GM08714 (cell line): Measurements from ENCODE around the gene SULT1A2.
"Not testable (repeated sequence)": the region's sequence is repeated elsewhere in the genome, so short reads cannot be mapped to it uniquely, and the experiment has no call there.

Experiments
- H3K4me3 ChIP-seq: fragments of 200-500 bp; sonication (Bioruptor generic); 2 replicates; pipeline ENCODE4 v1.5.1; 2014; ENCODE audit warnings: mild to moderate bottlenecking, low read length, inconsistent platforms
- ZNF274 ChIP-seq: IDR thresholded peaks from 2 replicates; pipeline ENCODE4 v1.6.1; 2012; ENCODE audit warnings: mild to moderate bottlenecking, low read depth, low read length

Gene SULT1A2

DNA sequence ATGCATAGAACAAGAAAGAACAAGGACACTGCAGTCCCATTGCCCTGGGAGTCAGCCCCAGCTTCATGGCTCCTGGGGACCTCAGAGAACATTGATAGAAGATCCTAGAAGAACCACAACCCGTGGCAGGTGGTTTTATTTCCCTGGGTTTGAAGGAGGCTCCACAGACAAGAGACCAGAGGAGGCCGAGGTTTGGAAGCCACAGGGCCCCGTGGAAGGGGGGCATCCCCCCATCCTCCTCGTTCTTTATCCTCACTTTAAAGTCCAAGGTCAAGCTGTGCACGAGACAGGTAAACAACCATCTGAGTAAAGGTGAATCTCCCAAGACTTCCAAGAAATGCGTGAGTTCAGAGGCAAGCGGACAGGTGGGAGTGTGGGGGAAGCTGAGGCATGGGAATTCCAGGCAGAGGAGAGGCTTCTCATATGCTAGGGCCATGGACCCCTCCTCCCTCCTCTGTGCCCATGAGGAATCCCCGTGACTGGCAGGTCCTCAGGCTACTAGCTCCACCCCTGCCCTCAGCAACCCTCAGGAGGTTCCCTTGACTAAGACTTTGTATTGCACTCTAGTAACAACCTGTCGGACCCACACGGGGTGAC lies 13.8 kb upstream of the SULT1A2 start:
- H3K4me3 ChIP-seq = no peak overlapping the region
- TF ChIP-seq ZNF274 = no peak

DNA sequence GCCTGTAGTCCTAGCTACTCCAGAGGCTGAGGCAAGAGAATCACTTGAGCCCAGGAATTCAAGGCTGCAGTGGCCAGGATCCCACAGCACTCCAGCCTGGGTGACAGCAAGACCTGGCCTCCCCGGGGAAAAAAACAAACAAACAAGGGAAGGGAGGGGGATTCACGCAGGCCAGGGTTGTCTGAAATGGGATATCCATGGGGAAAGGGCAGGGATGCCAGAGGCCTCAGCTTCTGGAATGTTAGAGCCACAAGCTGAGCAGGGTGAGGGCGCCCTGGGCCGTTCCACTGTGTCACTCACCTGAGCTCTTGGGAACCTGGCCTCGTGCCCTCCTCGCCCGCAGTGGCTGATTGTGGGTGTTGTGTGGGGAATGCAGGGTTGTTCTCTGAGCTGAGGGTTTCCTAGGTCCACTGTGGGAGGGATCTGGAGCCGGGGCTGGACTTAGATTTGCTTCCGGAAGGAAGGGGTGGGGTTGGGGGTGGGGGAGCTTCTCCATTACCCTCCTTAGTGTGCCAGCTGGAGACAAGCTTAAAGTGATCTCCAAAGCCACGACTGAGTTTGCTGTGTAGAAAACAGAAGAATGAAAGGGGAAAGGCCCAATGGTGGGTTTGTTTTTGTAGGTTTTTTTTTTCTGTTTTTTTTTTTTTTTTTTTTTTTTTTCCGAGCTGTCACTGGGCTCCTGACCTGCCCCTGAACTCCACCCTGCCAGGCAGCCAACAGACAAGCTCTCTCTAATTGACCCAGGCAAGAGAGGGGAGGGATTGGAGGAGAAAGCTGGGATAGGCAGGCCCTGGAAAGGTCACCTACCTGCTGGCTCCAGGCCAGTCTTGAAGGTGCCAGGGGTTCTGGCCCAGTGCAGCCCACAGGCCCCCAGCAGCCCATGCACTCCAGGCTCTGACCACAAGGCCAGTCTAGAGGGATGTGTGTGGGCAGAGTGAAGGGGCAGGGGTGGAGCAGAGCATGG lies 13.1 kb upstream of the SULT1A2 start, which contains the start of gene SULT1A1:
Gene SULT1A1, minus strand, starts transcription at position 414 of the 964 bp plus-strand sequence. CDS start 1,189 bp downstream, outside the sequence.
- no peak for TF ChIP-seq ZNF274
- no peak within 1 kb of the TSS for H3K4me3 ChIP-seq

DNA sequence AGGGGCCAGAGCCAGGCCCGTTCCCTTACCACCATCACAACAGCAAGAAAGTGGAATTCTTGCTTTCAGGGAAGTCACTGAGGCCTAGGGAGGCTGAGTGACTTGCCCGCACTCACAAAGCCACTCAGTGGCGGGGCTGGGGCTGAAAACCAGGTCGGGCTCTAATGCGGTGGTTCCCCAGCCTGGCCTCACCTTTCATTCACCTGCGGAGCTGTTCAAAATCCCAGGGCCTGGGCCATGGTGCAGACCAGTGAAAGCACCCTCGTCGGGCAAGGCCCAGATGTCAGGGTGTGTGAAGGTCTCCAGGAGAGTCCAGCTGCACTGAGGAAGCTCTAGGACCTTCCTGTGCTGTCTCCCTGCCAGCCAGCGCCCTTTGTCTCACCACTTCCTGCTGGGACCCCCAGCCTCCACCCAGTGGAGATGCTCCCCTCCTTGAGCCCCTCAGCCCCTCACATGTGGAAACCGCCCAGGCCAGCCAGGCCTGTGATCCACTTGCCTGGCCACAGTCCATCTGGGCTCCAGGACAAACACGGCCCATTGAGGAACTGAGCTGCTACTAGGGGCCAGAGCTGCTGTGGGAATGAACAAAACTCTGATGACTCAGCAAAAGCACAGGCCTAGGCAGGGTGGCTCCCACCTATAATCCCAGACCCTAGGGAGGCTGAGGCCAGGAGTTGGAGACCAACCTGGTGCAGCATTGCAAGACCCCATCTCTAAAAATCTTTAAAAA lies 12.2 kb upstream of the SULT1A2 start:
- not testable (repeated sequence) for H3K4me3 ChIP-seq

DNA sequence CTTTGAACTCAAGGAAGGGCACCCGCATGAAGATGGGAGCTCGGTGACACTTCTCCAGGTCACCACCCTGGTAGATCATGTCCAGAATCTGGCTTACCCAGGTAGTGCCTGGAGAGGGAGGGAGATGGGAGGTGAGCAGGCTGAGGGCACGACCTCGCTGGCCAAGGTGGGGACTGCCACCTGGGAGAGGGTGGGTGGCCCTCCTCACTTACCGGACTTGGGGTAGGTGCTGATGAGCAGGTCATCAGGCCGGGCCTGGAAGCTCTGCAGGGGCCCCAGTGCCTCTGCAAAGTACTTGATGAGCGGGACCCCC lies 11.6 kb upstream of the SULT1A2 start:
- H3K4me3 ChIP-seq = not testable (repeated sequence)

DNA sequence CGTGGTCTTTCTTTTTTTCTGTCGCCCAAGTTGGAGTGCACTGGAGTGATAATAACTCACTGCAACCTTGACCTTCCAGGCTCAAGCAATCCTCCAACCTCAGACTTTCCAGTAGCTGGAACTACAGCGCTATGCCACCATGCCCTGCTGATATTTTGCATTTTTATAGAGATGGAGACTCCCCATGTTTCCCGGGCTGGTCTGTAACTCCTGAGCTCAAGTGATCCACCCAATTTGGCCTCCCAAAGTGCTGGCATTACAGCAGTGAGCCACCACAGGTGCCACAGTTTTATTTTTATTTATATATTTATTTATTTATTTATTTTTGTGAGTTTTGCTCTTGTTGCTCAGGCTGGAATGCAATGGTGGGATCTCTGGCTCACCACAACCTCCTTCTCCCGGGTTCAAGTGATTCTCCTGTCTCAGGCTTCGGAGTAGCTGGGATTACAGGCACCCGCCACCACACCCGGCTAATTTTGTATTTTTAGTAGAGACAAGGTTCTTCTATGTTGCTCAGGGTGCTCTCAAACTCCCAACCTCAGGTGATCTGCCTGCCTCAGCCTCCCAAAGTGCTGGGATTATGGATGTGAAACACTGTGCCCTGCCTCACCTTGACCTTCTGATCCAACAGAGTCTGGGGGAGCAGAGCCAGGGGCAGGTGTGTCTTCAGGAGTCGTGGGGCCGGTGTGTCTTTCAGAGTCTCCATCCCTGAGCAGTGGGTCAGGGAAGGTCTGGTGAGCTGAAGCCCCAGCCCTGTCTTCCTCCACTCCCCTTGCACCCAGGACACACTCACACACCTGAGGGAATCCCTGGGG lies 11.0 kb upstream of the SULT1A2 start:
- not testable (repeated sequence) for H3K4me3 ChIP-seq

DNA sequence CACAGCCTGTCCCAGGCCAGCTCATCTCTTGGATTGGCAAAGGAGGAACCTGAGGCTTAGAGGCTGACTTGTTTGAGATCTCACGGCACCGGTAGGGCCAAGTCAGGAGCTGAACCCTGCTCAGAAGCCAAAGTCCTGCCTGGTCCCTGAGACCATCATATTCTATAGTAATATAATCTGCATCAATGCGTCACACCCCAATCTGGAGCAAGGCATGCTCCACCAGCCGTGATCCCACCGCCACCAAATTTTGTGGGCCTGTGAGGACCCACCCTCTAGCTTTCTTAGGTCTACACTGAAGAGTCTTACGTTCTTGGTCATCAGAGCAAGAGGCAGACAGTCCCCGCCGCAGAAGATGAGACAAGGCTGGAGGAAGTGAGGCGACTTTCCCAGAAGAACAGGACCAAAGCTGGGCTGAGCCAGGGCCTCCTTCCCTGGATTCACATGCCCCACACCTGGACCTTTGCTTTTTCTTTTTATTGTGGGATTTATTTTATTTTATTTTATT lies 10.3 kb upstream of the SULT1A2 start:
- H3K4me3 ChIP-seq = no peak overlapping the region
- TF ChIP-seq ZNF274 = no peak

DNA sequence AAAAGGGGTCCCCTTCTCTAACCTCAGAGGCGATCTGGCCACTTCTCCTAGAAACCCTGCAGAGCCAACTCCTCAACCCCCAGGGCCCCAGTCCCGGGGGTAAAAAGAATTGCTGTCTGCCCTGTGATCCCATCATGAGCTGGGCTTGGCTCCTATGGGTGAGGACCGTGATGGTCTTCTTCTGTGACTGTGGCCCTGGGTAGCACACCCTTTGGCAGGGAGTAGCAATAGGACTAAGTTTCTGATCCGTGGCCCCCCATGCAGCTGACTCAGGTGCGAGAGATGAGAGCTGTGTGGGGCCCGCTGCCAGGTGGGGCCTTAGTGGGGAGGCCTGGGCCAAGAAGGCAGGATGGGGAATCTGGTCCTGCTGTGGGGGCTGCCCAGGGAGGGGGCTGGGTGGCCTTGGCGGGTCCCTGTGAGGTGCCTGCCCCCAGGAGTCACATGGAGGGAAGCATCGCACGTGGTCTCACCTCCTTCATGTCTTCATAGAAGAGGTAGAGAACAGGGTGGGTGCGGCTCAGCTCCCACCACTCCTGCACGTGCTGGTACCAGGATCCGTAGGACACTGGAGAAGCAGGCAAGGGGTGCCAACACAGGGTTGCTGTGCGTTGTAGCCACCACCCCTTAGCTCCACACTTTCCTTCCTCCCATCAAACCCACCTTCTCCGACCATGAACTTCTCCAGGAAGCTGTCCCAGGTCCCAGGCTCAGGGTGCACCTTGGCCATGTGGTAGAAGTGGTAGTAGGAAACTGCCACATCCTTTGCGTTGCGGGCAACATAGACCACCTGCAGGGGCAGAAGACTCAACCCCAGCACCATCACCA lies 9.7 kb upstream of the SULT1A2 start:
- no peak for TF ChIP-seq ZNF274
- no peak overlapping the region for H3K4me3 ChIP-seq

DNA sequence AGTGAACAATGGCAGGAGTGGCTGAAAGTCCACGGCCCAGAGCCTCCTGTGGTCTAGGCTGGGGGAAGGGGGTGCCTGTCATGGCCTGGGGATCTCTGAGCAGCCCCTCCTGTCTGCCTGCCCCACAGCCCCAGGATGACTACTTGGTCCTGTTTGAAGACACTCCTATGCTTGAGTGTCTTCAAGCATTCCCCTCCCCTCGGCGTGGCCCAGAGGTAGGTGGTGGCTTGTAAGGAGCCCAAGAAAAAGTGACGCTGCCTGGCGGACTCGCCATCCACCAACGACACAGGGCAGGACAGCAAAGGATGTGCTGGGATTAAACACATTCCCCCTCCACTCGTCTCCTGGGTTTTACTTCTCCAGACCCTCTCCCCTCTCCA lies 7.3 kb upstream of the SULT1A2 start:
- H3K4me3 ChIP-seq = no peak overlapping the region
- no peak for TF ChIP-seq ZNF274

DNA sequence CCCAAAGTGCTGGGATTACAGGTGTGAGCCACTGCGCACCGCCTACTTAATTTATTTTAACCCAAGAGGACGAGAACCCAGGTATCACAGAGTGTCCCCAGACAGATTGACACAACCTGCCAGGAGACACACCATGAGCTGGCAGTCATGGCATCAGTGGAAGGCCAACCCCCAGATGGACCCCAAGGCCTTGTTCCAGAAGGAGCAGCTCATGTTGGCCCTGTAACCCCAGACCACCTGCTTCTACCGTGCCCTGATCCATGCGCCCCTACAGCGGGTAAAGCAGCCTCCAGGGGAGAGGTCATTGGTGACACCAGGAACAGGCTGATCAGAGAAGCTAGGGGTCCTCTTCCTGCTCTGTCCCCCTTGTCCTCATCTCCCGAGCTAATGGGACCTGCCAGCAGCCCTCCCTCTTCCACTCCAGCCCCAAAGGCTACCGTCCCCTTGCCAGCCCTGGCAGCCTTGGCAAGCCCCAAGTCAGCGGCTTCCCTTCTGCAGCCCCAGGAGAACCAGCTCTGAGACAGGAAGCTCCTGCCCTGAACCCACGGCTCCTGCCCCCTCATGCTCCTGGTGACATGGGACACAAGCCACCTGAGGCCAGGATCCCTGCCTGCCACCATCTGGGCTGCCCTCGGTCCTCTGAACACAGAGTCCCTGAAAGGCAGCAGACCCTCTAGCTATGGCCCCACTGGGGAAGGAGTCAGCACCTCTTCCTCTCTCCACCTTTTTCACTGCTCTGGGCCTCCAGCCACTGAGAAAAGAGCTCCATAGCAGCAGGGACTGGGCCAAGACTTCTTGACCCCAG lies 6.7 kb upstream of the SULT1A2 start:
- no peak overlapping the region for H3K4me3 ChIP-seq
- TF ChIP-seq ZNF274 = no peak

DNA sequence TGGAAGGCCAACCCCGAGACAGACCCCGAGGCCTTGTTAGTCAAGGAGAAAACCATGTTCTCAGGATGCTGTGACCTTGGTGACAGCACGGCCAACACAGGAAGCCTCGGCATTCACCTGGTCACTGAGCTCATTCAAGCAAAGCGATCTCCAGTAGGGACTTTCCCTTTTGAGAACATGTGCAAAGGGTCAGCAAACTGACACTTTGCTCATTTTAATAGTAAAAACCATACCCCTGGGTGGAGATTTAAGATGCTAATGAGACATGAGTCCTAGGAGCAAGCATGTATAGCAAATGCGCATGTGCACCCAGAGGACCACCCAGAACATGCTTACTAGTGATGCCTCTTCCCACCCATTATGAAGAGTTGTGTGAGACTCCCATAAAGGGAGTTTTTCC lies 5.7 kb upstream of the SULT1A2 start:
- no peak for TF ChIP-seq ZNF274
- H3K4me3 ChIP-seq = no peak overlapping the region

DNA sequence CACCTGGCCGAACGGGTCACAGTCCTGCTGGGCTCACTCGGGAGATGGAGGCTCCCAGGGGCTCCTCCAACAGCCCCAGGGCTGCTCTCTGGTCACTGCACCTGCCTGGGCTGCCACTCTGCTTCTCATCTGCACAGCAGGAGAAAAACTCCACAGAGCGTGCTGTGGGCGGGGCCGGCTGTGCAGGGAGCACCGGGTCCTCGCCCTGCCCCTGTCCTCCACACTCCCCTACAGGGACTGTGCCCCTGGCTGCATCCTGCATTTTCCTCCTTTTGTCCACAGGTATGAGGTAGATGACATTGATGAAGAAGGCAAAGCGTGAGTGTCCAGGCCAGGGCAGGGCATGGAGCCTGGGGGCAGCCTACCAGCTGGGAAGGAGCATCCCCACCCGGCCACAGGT lies 5.2 kb upstream of the SULT1A2 start:
- not testable (repeated sequence) for H3K4me3 ChIP-seq

DNA sequence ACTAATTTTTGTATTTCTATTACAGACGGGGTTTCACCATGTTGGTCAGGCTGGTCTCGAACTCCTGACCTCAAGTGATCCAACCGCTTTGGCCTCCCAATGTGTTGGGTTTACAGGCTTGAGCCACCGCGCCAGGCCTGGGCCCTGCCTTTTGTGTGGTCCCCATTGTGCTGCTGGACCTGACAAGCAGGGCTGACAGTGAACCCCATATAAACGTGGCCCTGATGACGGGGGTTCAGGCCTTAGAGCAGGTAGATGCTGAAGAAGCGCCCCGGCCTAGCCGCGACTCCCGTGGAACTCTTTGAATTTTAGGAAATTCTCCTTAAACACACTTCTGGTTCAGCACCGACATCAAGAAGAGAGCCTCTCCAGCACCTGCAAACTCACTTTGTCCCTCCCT lies 4.7 kb upstream of the SULT1A2 start:
- H3K4me3 ChIP-seq = not testable (repeated sequence)

DNA sequence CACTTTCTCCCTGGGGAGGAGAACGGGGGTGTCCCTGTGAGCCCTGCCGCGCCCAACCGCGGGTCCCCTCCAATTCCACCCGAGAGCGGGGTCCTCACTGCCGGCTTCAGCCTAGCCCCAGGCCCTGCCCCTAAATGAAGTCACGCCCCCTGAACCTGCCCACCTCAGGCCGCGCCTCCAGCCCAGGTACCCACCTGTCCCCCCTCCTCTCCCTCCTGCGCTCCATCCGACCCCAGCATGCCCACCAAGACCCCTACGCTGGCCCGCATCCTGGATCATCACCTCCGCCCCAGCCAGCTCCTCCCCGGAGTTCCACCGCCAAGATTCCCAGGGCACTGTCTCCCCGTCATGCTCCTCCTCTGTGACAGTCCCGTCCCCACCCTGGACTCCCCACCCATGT lies 4.1 kb upstream of the SULT1A2 start:
- H3K4me3 ChIP-seq = not testable (repeated sequence)

DNA sequence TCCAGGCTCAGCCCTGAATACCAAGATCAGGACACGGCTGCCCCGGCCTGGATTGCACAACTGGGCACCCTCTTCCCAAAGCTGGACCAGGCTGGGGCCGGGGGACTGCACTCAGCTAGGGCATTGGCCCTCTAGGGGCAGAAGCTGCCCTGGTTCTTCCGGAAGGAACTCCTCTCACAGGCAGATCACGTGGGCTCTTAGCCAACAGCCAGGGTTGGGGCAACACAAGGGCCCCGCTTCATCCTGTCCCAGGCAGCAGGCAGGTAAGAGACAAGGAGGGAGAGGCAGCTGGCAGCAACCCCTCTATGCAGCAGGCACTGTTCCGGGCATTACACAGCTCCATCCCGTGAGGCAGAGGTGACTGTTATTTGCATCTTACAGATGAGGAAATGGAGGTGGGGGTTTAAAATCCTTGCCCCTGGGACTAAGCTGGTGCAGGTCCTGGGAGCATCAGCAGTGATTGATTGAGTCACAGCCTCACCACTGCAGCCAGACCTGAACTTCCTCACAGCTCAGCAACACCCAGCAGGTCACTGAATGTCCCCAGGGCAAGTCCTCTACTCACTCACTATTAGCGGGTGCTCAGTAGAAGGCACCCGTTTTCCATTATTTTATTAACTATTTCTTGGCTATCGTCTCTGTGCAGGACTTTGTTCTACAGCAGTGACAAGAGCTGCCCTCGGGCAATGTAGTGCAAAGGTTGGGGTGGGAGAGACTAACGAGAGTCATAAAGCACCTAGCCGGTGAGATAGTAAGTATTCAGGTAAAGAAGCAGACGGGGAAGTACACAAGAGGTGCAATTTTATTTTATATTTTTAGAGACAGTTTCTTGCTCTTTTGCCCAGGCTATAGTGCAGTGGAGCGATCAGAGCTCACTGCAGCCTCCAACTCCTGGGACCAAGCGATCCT lies 2.8 kb upstream of the SULT1A2 start:
- H3K4me3 ChIP-seq = not testable (repeated sequence)
